ENCODE data around the gene ATP1B1.

GRCh38 chr1:169160845-169161495 lies 54.5 kb downstream of the ATP1B1 start:
- TF ChIP-seq CTCF (optimal IDR thresholded peaks at IDR 0.05 in 1 of 3, IDR thresholded peaks at IDR 0.05 in 1 of 3, conservative IDR thresholded peaks at IDR 0.05 in 1 of 3; ENCODE audit: extremely low read depth in 1 of 3, insufficient read depth in 2 of 3, low read length in 3 of 3): no peak
- no peak for TF ChIP-seq EZH2 (IDR thresholded peaks at IDR 0.05; ENCODE audit: low read length)
